B cell (primary cell): ENCODE data around the gene KIF21B.

Experiments used
- CTCF ChIP-seq: fragments of 200-600 bp; IDR thresholded peaks from one replicate; pipeline ENCODE4 v1.8.0; 2022; ENCODE audit warnings: antibody characterized with exemption, mild to moderate bottlenecking
- EZH2 ChIP-seq: IDR thresholded peaks from 2 replicates; pipeline ENCODE4 v1.6.1; 2012; ENCODE audit warnings: borderline replicate concordance, low read depth, mild to moderate bottlenecking, moderate library complexity, low read length; ENCODE audit not compliant: insufficient read depth, poor library complexity, severe bottlenecking

GRCh38 chr1:201062511-201063091 lies 39.1 kb upstream of the KIF21B start:
- no peak for TF ChIP-seq CTCF
- TF ChIP-seq EZH2, result no peak
